Fibroblast of peridontal ligament (primary cell): ENCODE data around the gene ZNF593.

Source experiments
- DNase-seq: peaks from one replicate; pipeline ENCODE4 v3.0.0-alpha.2; 2010; ENCODE audit errors: extremely low read depth

ZNF593 gene

GRCh38 chr1:26169198-26169554 is 532 bp upstream of the ZNF593 start:
- DNase-seq, result no peak

- no peak for DNase-seq
Observed at GRCh38 chr1:26170472-26170821, 739 bp downstream of the ZNF593 start.

GRCh38 chr1:26171084-26172072 is 1.7 kb downstream of the ZNF593 start, which contains the start of gene ZNF593OS:
ZNF593OS (minus strand) TSS chr1:26171832; CDS start chr1:26171661, 171 bp downstream.
- DNase-seq, result no peak

GRCh38 chr1:26175346-26175745 is 5.6 kb downstream of the ZNF593 start:
- DNase-seq, result no peak

- no peak for DNase-seq
Observed at GRCh38 chr1:26177182-26177684, 7.5 kb downstream of the ZNF593 start, which contains the start of gene CNKSR1. CNKSR1 (plus strand) TSS chr1:26177491; CDS start chr1:26177548, 57 bp downstream.

GRCh38 chr1:26180010-26180506 is 10.3 kb downstream of the ZNF593 start:
- no peak for DNase-seq

- DNase-seq, result no peak
Observed at GRCh38 chr1:26181586-26182382, 12.1 kb downstream of the ZNF593 start.

GRCh38 chr1:26182383-26182696 is 12.6 kb downstream of the ZNF593 start:
- DNase-seq, result no peak

- no peak for DNase-seq
Observed at GRCh38 chr1:26184086-26184485, 14.4 kb downstream of the ZNF593 start.

- DNase-seq, result no peak
Observed at GRCh38 chr1:26184883-26185282, 15.2 kb downstream of the ZNF593 start.

- no peak for DNase-seq
Observed at GRCh38 chr1:26187882-26188281, 18.2 kb downstream of the ZNF593 start.

- DNase-seq, result no peak
Observed at GRCh38 chr1:26188477-26188876, 18.8 kb downstream of the ZNF593 start.

- no peak for DNase-seq
Observed at GRCh38 chr1:26189331-26189730, 19.6 kb downstream of the ZNF593 start.

- no peak for DNase-seq
Observed at GRCh38 chr1:26189751-26190275, 20.1 kb downstream of the ZNF593 start.

GRCh38 chr1:26190373-26190987 is 20.8 kb downstream of the ZNF593 start, which contains the start of gene CATSPER4:
CATSPER4 (plus strand) TSS chr1:26190602; CDS start chr1:26190628, 26 bp downstream.
- peak; percentile 13 for DNase-seq

GRCh38 chr1:26191739-26192138 is 22.0 kb downstream of the ZNF593 start:
- DNase-seq, result no peak

- DNase-seq, result no peak
Observed at GRCh38 chr1:26195805-26196204, 26.1 kb downstream of the ZNF593 start.

GRCh38 chr1:26197301-26197700 is 27.6 kb downstream of the ZNF593 start:
- no peak for DNase-seq

GRCh38 chr1:26197813-26198212 is 28.1 kb downstream of the ZNF593 start:
- no peak for DNase-seq

GRCh38 chr1:26200413-26200812 is 30.7 kb downstream of the ZNF593 start:
- no peak for DNase-seq

GRCh38 chr1:26203642-26204318 is 34.1 kb downstream of the ZNF593 start:
- DNase-seq, result no peak
